SKM-1 treated with dmso at 0.1 percent for 144 hours (cell line): ENCODE data around the gene DDX17.

ENCODE experiments used
- DNase-seq: peaks from one replicate; lab custom pipeline; 2025; ENCODE audit not compliant: unreplicated experiment; lab: John Stamatoyannopoulos, UW

Gene DDX17

GRCh38 chr22:38467904-38468442 is 38.1 kb downstream of the DDX17 start, which contains the start of gene KDELR3:
Gene KDELR3, plus strand, starts transcription at chr22:38468096. Its CDS starts 138 bp downstream, at chr22:38468234.
- DNase-seq, result no peak

GRCh38 chr22:38467438-38467903 is 38.6 kb downstream of the DDX17 start:
- DNase-seq, result no peak

- no peak for DNase-seq
Measured at GRCh38 chr22:38465673-38466490, 40.2 kb downstream of the DDX17 start.

DNA sequence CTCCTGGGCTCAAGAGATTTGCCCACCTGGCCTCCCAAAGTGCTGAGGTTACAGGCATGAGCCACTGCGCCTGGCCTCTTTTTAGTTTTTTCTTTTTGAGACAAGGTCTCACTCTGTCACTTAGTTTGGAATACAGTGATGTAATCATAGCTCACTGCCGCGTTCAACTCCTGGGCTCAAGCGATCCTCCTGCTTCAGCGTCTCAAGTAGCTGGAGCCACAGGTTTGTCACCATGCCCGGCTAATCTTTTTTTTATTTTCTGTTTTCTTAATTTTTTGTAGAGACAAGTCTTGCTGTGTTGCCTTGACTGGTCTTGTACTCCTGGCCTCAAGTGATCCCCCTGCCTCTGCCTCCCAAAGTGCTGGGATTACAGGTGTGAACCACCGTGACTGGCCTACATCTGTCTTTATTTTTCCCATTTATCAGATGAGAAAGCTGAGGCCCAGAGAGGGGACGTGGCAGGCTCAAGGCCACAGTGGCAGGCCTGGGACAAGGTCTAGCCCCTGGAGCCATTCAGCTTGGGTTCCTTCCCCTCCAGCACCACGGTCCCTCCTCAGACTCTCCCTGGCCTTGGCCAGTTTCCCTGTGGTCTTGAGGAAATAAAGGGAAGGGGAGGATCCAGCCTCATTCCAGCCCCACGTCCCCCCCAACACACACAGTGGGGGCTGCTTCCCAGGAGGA is 41.0 kb downstream of the DDX17 start:
- DNase-seq, result no peak

- no peak for DNase-seq
Measured at GRCh38 chr22:38462960-38463784, 42.9 kb downstream of the DDX17 start.

DNA sequence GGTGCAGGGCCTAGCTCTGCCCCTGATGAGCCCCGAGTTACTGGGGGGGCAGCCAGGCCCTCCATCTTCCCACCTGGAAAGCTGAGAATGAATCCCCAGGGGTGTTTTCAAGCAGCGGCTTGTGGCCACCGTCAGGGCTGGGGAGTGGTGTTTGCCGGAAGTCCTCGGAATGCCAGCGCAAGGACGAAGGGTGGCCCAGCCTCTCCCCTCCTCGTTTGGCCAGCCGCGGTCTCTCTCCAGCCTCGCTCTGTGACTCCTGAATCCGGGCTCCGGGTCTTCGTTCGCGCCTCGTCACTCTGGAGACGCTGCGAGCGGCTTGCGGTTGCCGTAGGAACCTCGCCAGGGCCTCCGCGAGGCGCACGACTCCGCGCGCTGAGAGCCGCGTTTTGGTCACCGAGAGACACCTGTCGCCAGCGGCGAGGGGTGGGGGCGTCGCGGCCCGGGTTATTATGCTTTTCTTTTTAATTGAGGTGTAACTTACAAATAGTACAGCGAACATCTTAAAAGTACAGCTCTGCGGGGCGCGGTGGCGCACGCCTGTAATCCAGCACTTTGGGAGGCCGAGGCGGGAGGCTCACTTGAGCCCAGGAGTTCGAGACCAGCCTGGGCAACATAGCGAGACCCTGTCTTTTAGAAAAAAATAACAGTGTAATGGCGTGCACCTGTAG is 44.6 kb downstream of the DDX17 start:
- DNase-seq, result no peak

GRCh38 chr22:38461057-38461413 is 45.1 kb downstream of the DDX17 start:
- no peak for DNase-seq

DNA sequence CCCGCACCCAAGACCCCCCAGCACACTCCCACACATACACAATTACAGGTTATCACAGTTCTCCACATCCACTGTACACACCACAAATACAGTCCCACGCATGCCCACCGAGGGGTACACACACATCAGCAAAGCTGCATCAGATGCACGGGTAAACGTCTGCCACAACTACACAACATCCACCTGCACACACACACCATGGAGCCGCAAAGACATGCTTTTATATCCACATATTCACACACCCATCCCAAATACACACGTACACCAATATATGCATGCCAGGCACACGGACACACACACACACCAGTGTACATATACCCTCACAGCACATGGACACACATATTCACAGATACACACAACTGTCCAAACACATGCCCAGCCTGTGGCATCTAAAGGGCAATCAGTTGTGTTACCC is 45.7 kb downstream of the DDX17 start:
- DNase-seq, result no peak

DNA sequence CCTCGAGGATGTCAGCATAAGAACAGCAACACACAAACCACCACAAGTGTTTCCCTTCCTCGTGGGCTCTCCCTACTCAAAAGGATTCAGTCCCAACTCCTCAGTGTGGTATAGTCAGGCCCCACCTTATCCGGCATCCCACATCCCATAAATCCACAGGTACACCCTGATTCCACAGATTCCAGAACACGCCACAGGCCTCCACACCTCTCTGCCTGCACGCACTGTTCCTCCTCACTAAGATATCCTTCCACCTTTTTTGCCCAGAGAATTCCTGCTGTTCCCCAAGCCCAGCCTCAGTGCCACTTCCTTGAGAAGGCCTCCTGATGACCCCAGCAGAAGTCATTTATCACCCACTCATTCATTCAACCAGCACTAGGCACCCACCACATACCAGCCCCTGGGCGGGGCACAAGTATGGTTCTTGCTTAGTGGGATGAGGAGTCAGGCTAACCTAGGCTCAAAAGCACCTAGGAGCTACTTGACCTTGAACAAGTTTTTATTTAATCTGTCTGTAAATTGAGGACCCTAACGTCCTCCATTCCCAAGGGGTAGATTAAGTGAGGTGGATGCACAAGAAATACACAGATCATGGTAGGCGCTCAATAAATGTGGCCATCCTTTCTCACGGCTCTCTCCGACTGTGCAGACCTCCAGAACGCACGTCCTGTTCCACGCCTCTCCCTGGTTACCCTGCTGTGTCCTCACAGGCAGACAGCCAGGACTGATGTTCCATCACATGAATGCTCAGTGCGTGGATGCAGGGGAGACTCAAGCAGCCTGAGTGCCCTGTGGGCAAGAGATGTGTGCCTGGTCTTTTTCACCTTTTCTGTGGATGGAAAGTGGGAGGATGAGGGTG is 49.0 kb downstream of the DDX17 start:
- no peak for DNase-seq

- DNase-seq, result no peak
Measured at GRCh38 chr22:38456272-38456835, 49.8 kb downstream of the DDX17 start.

- no peak for DNase-seq
Measured at GRCh38 chr22:38455530-38456271, 50.4 kb downstream of the DDX17 start.

DNA sequence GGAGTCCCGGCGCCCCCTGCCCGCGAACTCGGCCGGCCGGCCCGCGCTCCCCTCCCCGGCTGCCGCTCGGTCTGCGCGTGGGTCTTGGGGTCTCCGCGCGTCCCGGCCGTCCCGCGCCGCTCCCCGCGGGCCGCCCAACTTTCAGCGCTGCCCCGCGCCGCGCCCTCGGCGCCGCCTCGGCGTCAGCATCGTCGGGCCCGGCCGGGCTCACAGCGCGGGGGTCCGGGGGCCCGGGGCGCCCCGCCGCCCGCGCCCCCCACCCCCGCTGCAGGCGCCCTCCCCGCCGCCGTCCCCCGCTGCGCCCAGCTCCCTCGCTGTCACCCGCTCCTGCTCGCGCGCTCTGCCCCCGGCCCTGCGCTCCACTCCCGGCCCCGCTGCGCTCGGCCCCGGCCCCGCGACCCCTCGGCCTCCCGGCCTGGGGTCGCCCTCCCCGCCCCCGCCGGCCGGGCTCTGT is 51.0 kb downstream of the DDX17 start, which contains the start of gene KCNJ4:
KCNJ4 (minus strand) TSS at position 124 of the 454 bp plus-strand sequence. CDS start 27,067 bp downstream, outside the sequence.
- no peak for DNase-seq

DNA sequence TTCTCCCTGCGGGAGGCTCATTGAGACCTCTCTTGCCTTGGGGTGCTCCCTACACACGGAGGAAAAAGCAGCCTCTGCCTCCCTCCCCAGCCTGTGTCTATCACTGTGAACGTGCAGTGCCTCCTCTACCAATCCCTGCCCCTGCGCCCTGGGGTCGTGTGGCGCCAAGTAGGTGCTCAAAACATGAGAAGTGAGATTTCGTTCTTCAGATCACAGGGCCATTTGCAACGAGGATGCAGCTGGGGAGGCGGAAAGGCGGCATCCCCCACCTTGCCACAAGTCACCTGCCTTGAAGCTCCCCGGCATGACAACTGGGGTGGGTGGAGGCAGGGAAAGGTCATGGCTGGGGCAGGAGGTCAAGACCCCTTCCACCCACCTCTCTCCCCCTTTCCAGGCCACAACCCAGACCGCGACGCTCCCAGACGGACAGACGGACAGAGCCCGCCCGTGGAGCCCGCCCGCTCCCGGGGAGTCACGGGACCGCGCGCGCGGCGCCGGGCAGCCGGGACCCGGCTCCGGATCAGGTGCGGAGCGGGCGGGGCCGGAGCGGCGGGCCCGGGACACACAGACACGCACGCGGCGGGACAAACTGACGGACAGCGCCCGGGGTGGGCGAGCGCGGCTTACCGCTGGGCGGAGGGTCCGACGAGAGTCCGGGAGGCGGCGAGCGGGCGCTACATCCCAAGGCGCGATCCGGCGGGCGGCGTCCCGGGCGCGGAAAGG is 51.6 kb downstream of the DDX17 start:
- DNase-seq, result no peak

DNA sequence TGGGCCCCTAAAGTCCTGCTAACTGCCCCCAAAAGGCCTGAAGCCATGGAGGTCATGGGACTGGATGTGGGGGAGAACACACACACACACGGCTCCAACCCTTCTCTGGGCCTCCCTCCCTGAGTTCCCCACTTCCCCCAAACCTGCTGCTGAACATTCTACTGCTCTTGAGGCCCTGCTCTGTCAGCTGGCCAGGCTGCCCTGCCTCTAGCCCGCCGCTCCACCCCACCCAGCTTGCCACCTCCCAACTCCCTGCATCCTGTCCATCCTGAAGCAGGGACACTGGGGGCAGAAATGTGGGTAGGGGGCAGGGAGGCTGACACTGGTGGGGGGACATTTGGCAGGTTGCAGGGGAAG is 52.1 kb downstream of the DDX17 start:
- DNase-seq, result no peak

GRCh38 chr22:38453066-38453672 is 52.9 kb downstream of the DDX17 start:
- no peak for DNase-seq

- DNase-seq, result no peak
Measured at GRCh38 chr22:38452373-38453065, 53.6 kb downstream of the DDX17 start.

GRCh38 chr22:38451864-38452263 is 54.2 kb downstream of the DDX17 start:
- DNase-seq, result no peak
